ENCODE results near the gene SMC5. TPM values are rescaled to one million over a fixed set of nuclear protein-coding genes. Genes with fewer than 3 reads are reported as not detected.

Gene SMC5
- total and polyA plus RNA-seq, 4 donors, result 5.6 to 70.8 (median 10.3) TPM

GRCh38 chr9:70382709-70383605, 124.2 kb downstream of the SMC5 start:
- no peak for DNase-seq (ENCODE audit: low spot score)
- H3K4me1 ChIP-seq (ENCODE audit: control insufficient read depth in 4 of 4, insufficient read depth in 4 of 4, low read length in 3 of 4), result peaks cover 0 to 7% (median under 1%) of the 10 kb centered on the region in 4 donors
- no peak overlapping the region for H3K27ac ChIP-seq (ENCODE audit: low read depth in 1 of 2, low read length in 2 of 2)
- H3K36me3 ChIP-seq (ENCODE audit: control insufficient read depth in 4 of 4, insufficient read depth in 3 of 4, low read depth in 1 of 4, low read length in 3 of 4), result peaks cover 6 to 26% (median 17%) of the 10 kb centered on the region in 4 donors
- WGBS, result 60% methylated on average over 9 of the region's 9 CpGs
- TF ChIP-seq HNF4A (conservative IDR thresholded peaks at IDR 0.05) (no peak), FOXA2 (IDR thresholded peaks at IDR 0.05) (no peak), JUND (IDR thresholded peaks at IDR 0.05) (no peak), GABPA (IDR thresholded peaks at IDR 0.05 in 1 of 2, conservative IDR thresholded peaks at IDR 0.05 in 1 of 2) (no peak)
- H3K9ac ChIP-seq (ENCODE audit: low read depth in 1 of 2, low read length in 2 of 2), result no peak overlapping the region
- no peaks in the 10 kb centered on the region for H3K9me3 ChIP-seq (ENCODE audit: control insufficient read depth in 4 of 4, low read length in 3 of 4)
- H3K4me3 ChIP-seq (ENCODE audit: low read depth in 1 of 3, low read length in 3 of 3), result no peak overlapping the region
- no peaks in the 10 kb centered on the region for H3K27me3 ChIP-seq (ENCODE audit: control insufficient read depth in 4 of 4, insufficient read depth in 4 of 4, low read length in 3 of 4)

- TF ChIP-seq NR2F2 (IDR thresholded peaks at IDR 0.05) (no peak), HNF4A (conservative IDR thresholded peaks at IDR 0.05) (no peak), RXRA (IDR thresholded peaks at IDR 0.05) (no peak), RAD21 (IDR thresholded peaks at IDR 0.05) (no peak), ATF3 (IDR thresholded peaks at IDR 0.05) (no peak), REST (IDR thresholded peaks at IDR 0.05) (no peak)
- WGBS, result 86% methylated on average over 3 of the region's 3 CpGs
- H3K4me1 ChIP-seq (ENCODE audit: control insufficient read depth in 4 of 4, insufficient read depth in 4 of 4, low read length in 3 of 4), result peaks cover 0 to 11% (median 1%) of the 10 kb centered on the region in 4 donors
- DNase-seq (ENCODE audit: low spot score), result no peak
- no peak overlapping the region for H3K27ac ChIP-seq (ENCODE audit: low read depth in 1 of 2, low read length in 2 of 2)
- no peaks in the 10 kb centered on the region for H3K9me3 ChIP-seq (ENCODE audit: control insufficient read depth in 4 of 4, low read length in 3 of 4)
- no peak overlapping the region for H3K9ac ChIP-seq (ENCODE audit: low read depth in 1 of 2, low read length in 2 of 2)
- H3K4me3 ChIP-seq (ENCODE audit: low read depth in 1 of 3, low read length in 3 of 3), result no peak overlapping the region
- H3K36me3 ChIP-seq (ENCODE audit: control insufficient read depth in 4 of 4, insufficient read depth in 3 of 4, low read depth in 1 of 4, low read length in 3 of 4), result peaks cover 6 to 26% (median 17%) of the 10 kb centered on the region in 4 donors
- H3K27me3 ChIP-seq (ENCODE audit: control insufficient read depth in 4 of 4, insufficient read depth in 4 of 4, low read length in 3 of 4), result no peaks in the 10 kb centered on the region
Observed at GRCh38 chr9:70385426-70385825, 126.6 kb downstream of the SMC5 start.

- Histone ChIP-seq H3K9me3 (ENCODE audit: control insufficient read depth in 4 of 4, low read length in 3 of 4) (no peaks in the 10 kb centered on the region), H3K4me3 (ENCODE audit: low read depth in 1 of 3, low read length in 3 of 3) (no peak overlapping the region), H3K27me3 (ENCODE audit: control insufficient read depth in 4 of 4, insufficient read depth in 4 of 4, low read length in 3 of 4) (no peaks in the 10 kb centered on the region), H3K27ac (ENCODE audit: low read depth in 1 of 2, low read length in 2 of 2) (no peak overlapping the region), H3K4me1 (ENCODE audit: control insufficient read depth in 4 of 4, insufficient read depth in 4 of 4, low read length in 3 of 4) (peaks cover 6 to 32% (median 11%) of the 10 kb centered on the region in 4 donors), H3K9ac (ENCODE audit: low read depth in 1 of 2, low read length in 2 of 2) (no peak overlapping the region), H3K36me3 (ENCODE audit: control insufficient read depth in 4 of 4, insufficient read depth in 3 of 4, low read depth in 1 of 4, low read length in 3 of 4) (peaks cover 6 to 26% (median 17%) of the 10 kb centered on the region in 4 donors)
- 94% methylated on average over 23 of the region's 23 CpGs for WGBS
- DNase-seq (ENCODE audit: low spot score), result no peak
- no peak for TF ChIP-seq MAX (IDR thresholded peaks at IDR 0.05)
- TF ChIP-seq GABPA (IDR thresholded peaks at IDR 0.05 in 1 of 2, conservative IDR thresholded peaks at IDR 0.05 in 1 of 2), result no peak
- TF ChIP-seq NR2F2 (IDR thresholded peaks at IDR 0.05), result no peak
- no peak for TF ChIP-seq ATF3 (IDR thresholded peaks at IDR 0.05)
- no peak for TF ChIP-seq FOXA2 (IDR thresholded peaks at IDR 0.05)
- no peak for TF ChIP-seq YY1 (IDR thresholded peaks at IDR 0.05)
- TF ChIP-seq TAF1 (conservative IDR thresholded peaks at IDR 0.05), result no peak
- TF ChIP-seq HNF4A (conservative IDR thresholded peaks at IDR 0.05), result no peak
- no peak for TF ChIP-seq REST (IDR thresholded peaks at IDR 0.05)
- no peak for TF ChIP-seq ZBTB33 (IDR thresholded peaks at IDR 0.05)
- no peak for TF ChIP-seq HNF4G (IDR thresholded peaks at IDR 0.05)
- no peak for TF ChIP-seq SP1 (IDR thresholded peaks at IDR 0.05)
- no peak for TF ChIP-seq RXRA (IDR thresholded peaks at IDR 0.05)
Observed at GRCh38 chr9:70387663-70388062, 128.9 kb downstream of the SMC5 start.

All from liver (tissue), 9 donors.